Neutrophil (primary cell): ENCODE results near the gene EFCAB8.

Source experiments
- H3K27ac ChIP-seq: fragments of 200-600 bp; sonication (generic); 2 replicates; pipeline ENCODE4 v1.5.1; 2016; ENCODE audit warnings: mild to moderate bottlenecking, moderate library complexity
- H3K27me3 ChIP-seq: fragments of 200-600 bp; sonication (generic); 2 replicates; pipeline ENCODE4 v1.6.0; 2016; ENCODE audit warnings: mild to moderate bottlenecking
- H3K36me3 ChIP-seq: fragments of 200-600 bp; sonication (generic); 2 replicates; pipeline ENCODE4 v1.5.1; 2017
- H3K4me1 ChIP-seq, 2 experiments: fragments of 200-600 bp in 1 of 2; sonication (generic) in 1 of 2; 1 replicate in 1 of 2; 2 replicates in 1 of 2; pipeline versions ENCODE4 v1.5.1 to v1.6.1; 2013 to 2016; ENCODE audit warnings: low read depth in 1 of 2, low read length in 1 of 2, mild to moderate bottlenecking in 1 of 2, moderate library complexity in 1 of 2; ENCODE audit not compliant: control insufficient read depth in 1 of 2, insufficient read depth in 1 of 2
- H3K4me3 ChIP-seq, 2 experiments: fragments of 200-600 bp in 1 of 2; sonication (generic) in 1 of 2; 1 replicate in 1 of 2; 2 replicates in 1 of 2; pipeline ENCODE4 v1.5.1; 2013 to 2016; ENCODE audit warnings: low read depth in 1 of 2, low read length in 1 of 2, mild to moderate bottlenecking in 1 of 2, moderate library complexity in 1 of 2
- H3K9me3 ChIP-seq: fragments of 200-600 bp; sonication (generic); 2 replicates; pipeline ENCODE4 v1.5.1; 2016
- TF ChIP-seq, protein P1 (sequence below): fragments of 200-600 bp; sonication (generic); IDR thresholded peaks from 2 replicates; pipeline ENCODE4 v1.5.1; 2016; ENCODE audit warnings: antibody characterized with exemption

Gene EFCAB8

DNA sequence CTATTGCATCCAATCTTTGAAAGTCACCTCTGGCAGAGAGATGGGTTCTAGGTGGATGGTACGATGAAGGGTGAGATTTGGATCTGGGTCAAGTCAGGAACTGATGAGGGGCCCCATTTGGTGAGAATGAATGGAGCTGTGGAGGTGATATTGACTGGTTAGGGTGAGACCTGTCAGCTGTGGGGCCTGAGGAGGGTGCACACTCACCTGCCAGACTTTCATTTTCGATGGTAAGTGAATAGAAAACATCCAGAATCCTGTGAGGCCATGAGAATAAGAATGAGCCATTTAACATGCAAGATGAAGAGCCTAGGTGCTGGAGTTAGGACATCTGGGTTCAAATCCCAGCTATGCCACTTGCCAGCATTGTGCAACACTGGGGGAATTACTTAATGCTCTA is 138.7 kb downstream of the EFCAB8 start:
- Histone ChIP-seq H3K36me3 (no peaks in the 10 kb centered on the region), H3K9me3 (no peaks in the 10 kb centered on the region), H3K27me3 (no peaks in the 10 kb centered on the region), H3K27ac (no peak overlapping the region), H3K4me1 (no peaks in the 10 kb centered on the region), H3K4me3 (no peak overlapping the region)
- TF ChIP-seq, protein P1, sequence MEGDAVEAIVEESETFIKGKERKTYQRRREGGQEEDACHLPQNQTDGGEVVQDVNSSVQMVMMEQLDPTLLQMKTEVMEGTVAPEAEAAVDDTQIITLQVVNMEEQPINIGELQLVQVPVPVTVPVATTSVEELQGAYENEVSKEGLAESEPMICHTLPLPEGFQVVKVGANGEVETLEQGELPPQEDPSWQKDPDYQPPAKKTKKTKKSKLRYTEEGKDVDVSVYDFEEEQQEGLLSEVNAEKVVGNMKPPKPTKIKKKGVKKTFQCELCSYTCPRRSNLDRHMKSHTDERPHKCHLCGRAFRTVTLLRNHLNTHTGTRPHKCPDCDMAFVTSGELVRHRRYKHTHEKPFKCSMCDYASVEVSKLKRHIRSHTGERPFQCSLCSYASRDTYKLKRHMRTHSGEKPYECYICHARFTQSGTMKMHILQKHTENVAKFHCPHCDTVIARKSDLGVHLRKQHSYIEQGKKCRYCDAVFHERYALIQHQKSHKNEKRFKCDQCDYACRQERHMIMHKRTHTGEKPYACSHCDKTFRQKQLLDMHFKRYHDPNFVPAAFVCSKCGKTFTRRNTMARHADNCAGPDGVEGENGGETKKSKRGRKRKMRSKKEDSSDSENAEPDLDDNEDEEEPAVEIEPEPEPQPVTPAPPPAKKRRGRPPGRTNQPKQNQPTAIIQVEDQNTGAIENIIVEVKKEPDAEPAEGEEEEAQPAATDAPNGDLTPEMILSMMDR = no peak

DNA sequence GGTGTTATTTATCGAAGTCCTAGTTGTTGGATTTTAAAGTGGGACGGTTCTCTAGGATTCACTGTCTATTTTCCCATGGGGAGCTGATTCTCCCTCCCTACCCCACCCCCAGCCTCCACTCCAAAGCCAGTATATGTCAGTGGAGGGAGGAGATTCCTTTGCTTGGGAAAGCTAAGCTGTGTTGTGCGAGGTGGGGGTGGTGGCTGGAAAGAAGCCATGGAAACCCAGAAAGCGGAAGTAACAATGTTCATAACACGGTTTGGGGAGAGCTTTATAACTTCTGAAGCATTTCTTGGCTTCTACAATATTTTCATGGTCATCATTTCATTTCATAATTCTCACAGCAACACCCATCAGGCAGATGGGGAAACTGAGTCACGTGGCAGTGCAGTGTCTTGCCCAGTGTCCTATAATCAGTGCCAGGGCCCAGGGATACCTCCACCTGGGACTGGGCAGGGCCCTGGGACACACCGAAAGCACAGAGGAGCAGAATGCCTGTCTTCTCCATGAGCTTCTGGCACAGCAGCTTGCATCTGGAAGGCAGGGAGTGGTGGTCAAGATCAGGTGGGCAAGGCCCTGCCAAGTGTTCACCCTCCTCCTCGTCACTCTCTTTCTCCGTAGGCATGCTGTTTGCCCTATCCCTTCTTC is 141.0 kb downstream of the EFCAB8 start:
- H3K4me1 ChIP-seq = no peaks in the 10 kb centered on the region
- no peak overlapping the region for H3K27ac ChIP-seq
- H3K4me3 ChIP-seq = no peak overlapping the region
- TF ChIP-seq, protein P1 = no peak
- H3K9me3 ChIP-seq = no peaks in the 10 kb centered on the region
- H3K27me3 ChIP-seq = no peaks in the 10 kb centered on the region
- H3K36me3 ChIP-seq = no peaks in the 10 kb centered on the region

DNA sequence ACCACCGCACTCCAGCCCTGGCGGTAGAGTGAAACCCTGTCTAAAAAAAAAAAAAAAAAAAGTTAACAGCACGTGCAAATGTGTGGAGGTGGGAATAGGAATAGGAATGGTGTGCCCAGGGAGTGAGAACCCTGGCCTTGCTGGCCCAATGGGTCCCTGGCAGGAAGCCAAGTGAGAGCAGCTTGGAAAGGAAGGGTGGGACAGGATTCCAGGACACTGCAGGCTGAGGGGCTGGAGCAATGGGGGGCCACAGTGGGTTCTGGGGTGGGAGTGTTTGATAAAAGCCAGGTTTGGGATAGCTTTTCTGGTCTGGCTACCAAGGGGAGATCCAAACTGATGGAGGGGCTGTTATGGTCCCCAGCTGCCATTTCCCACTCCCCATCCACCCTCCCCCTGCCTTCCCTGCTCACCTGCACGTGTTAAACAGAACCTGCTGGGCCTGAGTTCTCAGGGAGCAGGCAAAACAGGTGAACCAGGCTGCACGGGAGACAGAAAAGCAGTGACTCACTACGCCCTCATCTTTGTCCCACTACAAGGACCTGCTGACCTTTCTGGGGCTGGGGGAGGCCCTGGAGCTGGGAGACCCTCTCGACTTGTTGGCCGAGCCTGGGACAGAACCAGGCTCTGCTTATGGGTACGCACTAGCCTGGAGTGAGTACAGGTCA is 142.2 kb downstream of the EFCAB8 start:
- no peaks in the 10 kb centered on the region for H3K36me3 ChIP-seq
- no peak overlapping the region for H3K4me3 ChIP-seq
- H3K4me1 ChIP-seq = no peaks in the 10 kb centered on the region
- no peaks in the 10 kb centered on the region for H3K27me3 ChIP-seq
- TF ChIP-seq, protein P1 = no peak
- no peaks in the 10 kb centered on the region for H3K9me3 ChIP-seq
- no peak overlapping the region for H3K27ac ChIP-seq

DNA sequence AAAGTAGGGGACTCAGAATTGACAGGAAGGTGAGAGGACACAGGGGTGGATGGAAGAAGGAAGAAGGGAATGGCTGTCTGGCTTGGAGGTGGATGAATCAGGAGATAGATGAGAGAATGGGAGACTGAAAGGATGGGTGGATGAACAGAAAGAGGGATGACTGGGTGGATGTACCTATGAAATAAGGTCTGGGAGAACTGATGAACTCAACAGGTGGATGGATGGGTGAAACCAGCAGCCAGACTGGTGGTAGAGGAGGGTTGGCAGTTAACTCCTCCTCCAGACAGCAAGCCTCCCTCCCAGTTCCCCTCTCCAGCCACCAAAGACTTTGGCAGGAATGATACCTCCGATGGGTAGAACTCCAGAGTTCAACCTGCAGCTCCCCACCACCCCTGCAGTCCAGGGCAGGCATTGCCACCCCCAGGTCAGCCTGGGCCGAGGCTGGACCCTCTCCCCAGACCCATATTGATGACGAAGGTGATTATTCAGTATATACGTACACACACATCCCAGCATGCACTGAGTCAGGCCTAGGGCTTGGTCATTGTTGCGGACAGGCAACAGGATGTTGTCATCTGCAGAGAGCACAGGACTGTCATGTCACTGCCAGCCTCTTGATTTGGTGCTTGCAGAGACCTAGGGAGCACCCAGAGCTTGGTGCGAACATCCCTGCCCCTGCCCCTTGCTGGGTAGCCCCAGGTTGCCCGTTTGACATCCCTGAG is 143.5 kb downstream of the EFCAB8 start:
- Histone ChIP-seq H3K4me1 (no peaks in the 10 kb centered on the region), H3K27ac (no peak overlapping the region), H3K36me3 (no peaks in the 10 kb centered on the region), H3K27me3 (no peaks in the 10 kb centered on the region), H3K4me3 (no peak overlapping the region), H3K9me3 (no peaks in the 10 kb centered on the region)
- TF ChIP-seq, protein P1 = no peak

DNA sequence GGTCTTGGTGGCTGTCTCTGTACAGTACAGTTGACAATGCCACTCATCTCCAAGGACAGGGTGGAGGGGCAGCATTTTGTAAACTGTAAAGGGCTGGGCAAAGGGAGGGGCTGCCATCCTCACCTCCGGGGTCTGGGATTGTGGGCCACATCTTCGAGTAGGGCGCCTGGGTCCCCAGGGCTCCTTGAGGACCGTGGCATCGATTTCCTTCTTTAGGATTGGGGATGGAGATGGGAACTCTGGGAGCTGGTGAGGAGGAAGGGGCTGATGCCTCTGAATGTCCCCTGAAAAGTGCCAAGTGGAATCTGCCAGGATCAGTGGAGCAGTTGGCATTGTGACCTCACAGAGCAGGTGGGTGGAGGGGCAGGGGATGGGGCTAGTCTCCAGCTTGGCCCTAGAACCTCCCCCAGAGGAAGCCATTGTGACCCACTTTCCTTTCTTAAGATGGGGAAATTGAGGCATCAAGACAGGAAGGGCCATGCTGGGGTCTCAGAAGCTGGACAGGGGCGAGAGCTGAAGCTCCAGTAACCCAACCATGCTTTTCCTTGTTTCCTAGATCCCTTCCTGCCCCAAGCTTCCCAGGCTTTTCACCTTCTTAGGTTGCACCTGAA is 145.5 kb downstream of the EFCAB8 start, which contains the start of gene SUN5:
SUN5 (minus strand) TSS at position 293 of the 611 bp plus-strand sequence; CDS start at position 200, 93 bp downstream.
- H3K4me3 ChIP-seq = no peak within 1 kb of the TSS
- H3K9me3 ChIP-seq = no peaks in the 10 kb centered on the region
- no peaks in the 10 kb centered on the region for H3K36me3 ChIP-seq
- H3K27ac ChIP-seq = no peak within 1 kb of the TSS
- TF ChIP-seq, protein P1 = no peak
- H3K4me1 ChIP-seq = no peaks in the 10 kb centered on the region
- no peaks in the 10 kb centered on the region for H3K27me3 ChIP-seq
